HepG2 (cell line): ENCODE data around the gene METTL16. TPM values are rescaled to one million over a fixed set of nuclear protein-coding genes. Genes with fewer than 3 reads are reported as not detected.

Experiments used
- BATF2 ChIP-seq: sonication (generic); formaldehyde crosslinking; IDR thresholded peaks from 2 replicates; pipeline ENCODE4 v1.8.0; 2022; ENCODE audit warnings: mild to moderate bottlenecking, missing genetic modification reagents, moderate library complexity
- KIAA2018 ChIP-seq: sonication (generic); formaldehyde crosslinking; IDR thresholded peaks from 2 replicates; pipeline ENCODE4 v1.5.0; 2020; ENCODE audit warnings: mild to moderate bottlenecking, missing genetic modification reagents, borderline replicate concordance
- MLXIP ChIP-seq: sonication (generic); formaldehyde crosslinking; IDR thresholded peaks from 2 replicates; pipeline ENCODE4 v1.9.0; 2021; ENCODE audit warnings: missing genetic modification reagents, borderline replicate concordance
- MXD3 ChIP-seq: IDR thresholded peaks from 2 replicates; pipeline ENCODE4 v1.6.1; 2016; ENCODE audit warnings: mild to moderate bottlenecking, missing biosample characterization, missing genetic modification reagents
- MXI1 ChIP-seq: IDR thresholded peaks from 3 replicates; pipeline ENCODE4 v1.6.1; 2012; ENCODE audit warnings: low read depth, low read length, inconsistent platforms, borderline replicate concordance
- NCOA2 ChIP-seq: sonication (generic); formaldehyde crosslinking; IDR thresholded peaks from 2 replicates; pipeline ENCODE4 v1.8.0; 2022; ENCODE audit warnings: inconsistent platforms
- NR1H2 ChIP-seq: sonication (generic); formaldehyde crosslinking; IDR thresholded peaks from 2 replicates; pipeline ENCODE4 v1.8.1; 2022; ENCODE audit warnings: low read depth, missing genetic modification reagents, borderline replicate concordance
- PTBP1 ChIP-seq: fragments of 200-400 bp; formaldehyde crosslinking; IDR thresholded peaks from 2 replicates; pipeline ENCODE4 v1.6.1; 2018; ENCODE audit warnings: low read length, low read depth; ENCODE audit not compliant: poor library complexity, severe bottlenecking
- SMAD1 ChIP-seq: sonication (generic); formaldehyde crosslinking; IDR thresholded peaks from 2 replicates; pipeline ENCODE4 v1.4.0; 2020; ENCODE audit warnings: missing genetic modification reagents, low read depth, mild to moderate bottlenecking, borderline replicate concordance
- STAG1 ChIP-seq: sonication (generic); formaldehyde crosslinking; IDR thresholded peaks from 2 replicates; pipeline ENCODE4 v1.4.0; 2020; ENCODE audit warnings: missing genetic modification reagents
- ZFP37 ChIP-seq: sonication (generic); formaldehyde crosslinking; IDR thresholded peaks from 2 replicates; pipeline ENCODE4 v1.4.0; 2020; ENCODE audit warnings: missing genetic modification reagents, borderline replicate concordance
- ZNF138 ChIP-seq: sonication (generic); formaldehyde crosslinking; IDR thresholded peaks from 2 replicates; pipeline ENCODE4 v1.5.0; 2020; ENCODE audit warnings: mild to moderate bottlenecking, low read depth, missing genetic modification reagents
- ZNF652 ChIP-seq: IDR thresholded peaks from 2 replicates; pipeline ENCODE4 v1.6.1; 2016; ENCODE audit warnings: low read depth, borderline replicate concordance
- ZNF670 ChIP-seq: sonication (generic); formaldehyde crosslinking; IDR thresholded peaks from 2 replicates; pipeline ENCODE4 v1.8.0; 2022; ENCODE audit warnings: mild to moderate bottlenecking, missing genetic modification reagents, borderline replicate concordance
- polyA plus RNA-seq, 8 experiments: library from polyadenylated mRNA; depleted of rRNA in 3 of 8; stranded (reverse) in 7 of 8; unstranded in 1 of 8; fragments of >200 nt; fragmentation: Illumina TruSeq in 4 of 8; extraction: Trizol in 4 of 8; gene quantifications; 2 replicates each; pipeline versions ENCODE4 v1.2.1 to v1.2.3, GENCODE V29; 2011 to 2016; ENCODE audit warnings: low read depth in 4 of 8, missing spikeins in 1 of 8, mixed read lengths in 1 of 8; ENCODE audit not compliant: insufficient read depth in 1 of 8
- total RNA-seq, 5 experiments: library from RNA; depleted of rRNA; stranded (reverse); fragments of >200 nt; fragmentation: Illumina TruSeq; extraction: Trizol; gene quantifications; 2 replicates each; pipeline ENCODE4 v1.2.3, GENCODE V29; 2016; ENCODE audit warnings: low read depth in 1 of 5

The METTL16 gene
- total and polyA plus RNA-seq, 2 of the 13 experiments (the other 11 are each of a cell fraction or from before 2014, with no cell fraction given), result 11.6 to 18.5 TPM

- no peak for TF ChIP-seq KIAA2018
- no peak for TF ChIP-seq MLXIP (CRISPR knock-in tag)
- no peak for TF ChIP-seq STAG1 (CRISPR knock-in tag)
- no peak for TF ChIP-seq NCOA2
- no peak for TF ChIP-seq ZNF138 (CRISPR knock-in tag)
- no peak for TF ChIP-seq MXD3
- peak; percentile 76; the same call in 2 of the 3 replicates for TF ChIP-seq MXI1
- no peak for TF ChIP-seq ZNF652 (CRISPR knock-in tag)
- no peak for TF ChIP-seq ZFP37 (CRISPR knock-in tag)
- TF ChIP-seq NR1H2 (CRISPR knock-in tag), result no peak
- no peak for TF ChIP-seq SMAD1
- no peak for TF ChIP-seq PTBP1
- no peak for TF ChIP-seq ZNF670 (CRISPR knock-in tag)
- no peak for TF ChIP-seq BATF2 (CRISPR knock-in tag)
Observed at GRCh38 chr17:2511462-2512369, at the start of gene METTL16 (continued).
